Breast epithelium (tissue), 4 donors: Measurements from ENCODE around the gene SMIM17. TPM values are rescaled to one million over a fixed set of nuclear protein-coding genes. Genes with fewer than 3 reads are reported as not detected.

Source experiments
- DNase-seq, 2 donors: peaks; one replicate each; pipeline ENCODE4 v3.0.0-alpha.2; 2019; ENCODE audit warnings: low spot score in 2 of 2
- H3K27ac ChIP-seq, 2 donors: fragments of 200-600 bp; sonication (generic) in 1 of 2; one replicate each; pipeline ENCODE4 v1.5.1; 2016 to 2019; ENCODE audit warnings: mild to moderate bottlenecking in 1 of 2
- H3K27me3 ChIP-seq, 2 donors: fragments of 200-600 bp; sonication (generic) in 1 of 2; one replicate each; pipeline versions ENCODE4 v1.5.1 to v1.6.0; 2017 to 2019; ENCODE audit warnings: control low read depth in 1 of 2, mild to moderate bottlenecking in 1 of 2
- H3K36me3 ChIP-seq: fragments of 200-600 bp; one replicate; pipeline ENCODE4 v1.5.1; 2019
- H3K4me1 ChIP-seq, 2 donors: fragments of 200-600 bp; sonication (generic); one replicate each; pipeline ENCODE4 v1.5.1; 2016 to 2019; ENCODE audit warnings: control low read depth in 1 of 2
- H3K4me3 ChIP-seq, 3 donors: fragments of 200-600 bp; sonication (generic); 1 replicate in 2 of 3; 2 replicates in 1 of 3; pipeline ENCODE4 v1.5.1; 2016 to 2019; ENCODE audit warnings: mild to moderate bottlenecking in 3 of 3, moderate library complexity in 2 of 3
- H3K9me3 ChIP-seq, 2 donors: fragments of 200-600 bp; sonication (generic) in 1 of 2; one replicate each; pipeline ENCODE4 v1.5.1; 2016 to 2019; ENCODE audit warnings: control low read depth in 1 of 2
- CTCF ChIP-seq, 3 donors: fragments of 450-650 bp; IDR thresholded peaks; one replicate each; pipeline ENCODE4 v1.5.1; 2016 to 2017; ENCODE audit warnings: antibody characterized with exemption in 3 of 3, mild to moderate bottlenecking in 3 of 3, moderate library complexity in 3 of 3
- POLR2A ChIP-seq: fragments of 450-650 bp; IDR thresholded peaks from one replicate; pipeline ENCODE4 v1.6.1; 2016; ENCODE audit warnings: antibody characterized with exemption, mild to moderate bottlenecking, moderate library complexity
- POLR2AphosphoS5 ChIP-seq, 3 donors: sonication (generic); formaldehyde crosslinking; IDR thresholded peaks; one replicate each; pipeline ENCODE4 v1.6.1; 2017; ENCODE audit warnings: antibody characterized with exemption in 3 of 3
- intact Hi-C: fragments of 100-400 bp; cut with DNase I; formaldehyde crosslinking; loops from one replicate; pipeline ENCODE4 v1.15.1; 2023; ENCODE audit warnings: low total_unique reads
- total RNA-seq, 3 donors: library from RNA; depleted of rRNA; stranded (reverse); fragments of >200 nt; gene quantifications; one replicate each; pipeline ENCODE4 v1.1.0, GENCODE V29; 2016

Gene SMIM17
- total RNA-seq, 3 donors from 2014 or later: 0.33 TPM; not detected in 2

- Histone ChIP-seq H3K27ac (no peak overlapping the region), H3K36me3 (no peaks in the 10 kb centered on the region), H3K4me3 (no peak overlapping the region), H3K4me1 (no peaks in the 10 kb centered on the region), H3K9me3 (no peaks in the 10 kb centered on the region), H3K27me3 (no peaks in the 10 kb centered on the region)
- intact Hi-C loops: no loop called here
- DNase-seq: no peak
- TF ChIP-seq POLR2A (no peak), POLR2AphosphoS5 (IDR thresholded peaks at IDR 0.05) (no peak), CTCF (IDR thresholded peaks at IDR 0.05) (no peak)
Measured at GRCh38 chr19:56692206-56692895, 49.4 kb downstream of the SMIM17 start.

GRCh38 chr19:56699552-56699951 is 56.6 kb downstream of the SMIM17 start:
- DNase-seq: no peak
- H3K27ac ChIP-seq: no peak overlapping the region
- intact Hi-C loops: no loop called here
- peaks cover 6 to 9% of the 10 kb centered on the region in 2 donors for H3K9me3 ChIP-seq
- no peak overlapping the region for H3K4me3 ChIP-seq
- TF ChIP-seq POLR2A (no peak), POLR2AphosphoS5 (IDR thresholded peaks at IDR 0.05) (no peak), CTCF (IDR thresholded peaks at IDR 0.05) (no peak)
- H3K27me3 ChIP-seq: no peaks in the 10 kb centered on the region
- no peaks in the 10 kb centered on the region for H3K36me3 ChIP-seq
- no peaks in the 10 kb centered on the region for H3K4me1 ChIP-seq

- intact Hi-C loops: no loop called here
- Histone ChIP-seq H3K9me3 (peaks cover 6 to 18% of the 10 kb centered on the region in 2 donors), H3K27me3 (no peaks in the 10 kb centered on the region), H3K4me3 (no peak overlapping the region), H3K36me3 (no peaks in the 10 kb centered on the region), H3K4me1 (no peaks in the 10 kb centered on the region), H3K27ac (no peak overlapping the region)
- DNase-seq: no peak
- no peak for TF ChIP-seq POLR2AphosphoS5 (IDR thresholded peaks at IDR 0.05)
- TF ChIP-seq POLR2A: no peak
- no peak for TF ChIP-seq CTCF (IDR thresholded peaks at IDR 0.05)
Measured at GRCh38 chr19:56701895-56702294, 58.9 kb downstream of the SMIM17 start.

- Histone ChIP-seq H3K27me3 (no peaks in the 10 kb centered on the region), H3K4me1 (no peaks in the 10 kb centered on the region), H3K36me3 (no peaks in the 10 kb centered on the region), H3K4me3 (no peak overlapping the region), H3K27ac (no peak overlapping the region), H3K9me3 (peaks cover 0 to 18% of the 10 kb centered on the region in 2 donors)
- no peak for DNase-seq
- no peak for TF ChIP-seq POLR2A
- TF ChIP-seq CTCF (IDR thresholded peaks at IDR 0.05): no peak
- no peak for TF ChIP-seq POLR2AphosphoS5 (IDR thresholded peaks at IDR 0.05)
- intact Hi-C loops: no loop called here
Measured at GRCh38 chr19:56705939-56706338, 63.0 kb downstream of the SMIM17 start.

Other genes starting within 250 kb of the SMIM17 start
- 1 to 10 TPM; 4.3 to 9.5 (median 8.2) TPM for gene ZNF582, start 249.6 kb upstream of the SMIM17 start, total RNA-seq
- 1 to 10 TPM; 4.0 to 8.8 (median 5.2) TPM for gene ZNF583, start 238.8 kb upstream of the SMIM17 start, total RNA-seq
- 1 to 10 TPM; 2.9 to 10.0 (median 6.2) TPM for gene ZNF667, start 165.8 kb upstream of the SMIM17 start, total RNA-seq
- gene ZNF471, start 135.3 kb upstream of the SMIM17 start, total RNA-seq: 10 to 100 TPM in 1 of 3 donors, 1 to 10 TPM in 2; 5.9 to 12.0 (median 8.2) TPM
- gene ZFP28, start 104.2 kb upstream of the SMIM17 start, total RNA-seq: 10 to 100 TPM; 12.3 to 13.0 (median 12.5) TPM
- 1 to 10 TPM; 2.9 to 4.1 (median 3.4) TPM for gene ZNF470, start 75.7 kb upstream of the SMIM17 start, total RNA-seq
- 1 to 10 TPM; 5.4 to 9.8 (median 8.9) TPM for gene ZNF71, start 47.9 kb upstream of the SMIM17 start, total RNA-seq
- 1 to 10 TPM; 3.6 to 8.0 (median 7.0) TPM for gene ZNF835, start 28.6 kb downstream of the SMIM17 start, total RNA-seq
- 10 to 100 TPM in 2 of 3 donors, 1 to 10 TPM in 1; 9.1 to 24.0 (median 17.0) TPM for gene PEG3, start 197.6 kb downstream of the SMIM17 start, total RNA-seq
- gene ZIM2, start 197.6 kb downstream of the SMIM17 start, total RNA-seq: 1 to 10 TPM in 2 of 3 donors, under 1 TPM in 1; 0.48 to 1.6 (median 1.3) TPM